Measurements from ENCODE around the gene TPD52L1. TPM values are rescaled to one million over a fixed set of nuclear protein-coding genes. Genes with fewer than 3 reads are reported as not detected.

The TPD52L1 gene
- total and polyA plus RNA-seq, 4 experiments from 2014 or later: 0.33 to 0.62 (median 0.35) TPM; not detected in 1

- Mint-ChIP-seq H3K36me3 (peaks cover 62 to 78% of the 10 kb centered on the region in 2 donors), H3K4me3 (no peak overlapping the region), H3K27ac (peak overlapping the region in 1 of 7 donors; percentile 32), H3K9me3 (peaks cover 0 to 3% (median 1%) of the 10 kb centered on the region in 8 donors), H3K27me3 (no peaks in the 10 kb centered on the region), H3K4me1 (peaks cover 24 to 43% (median 38%) of the 10 kb centered on the region in 4 donors)
- Histone ChIP-seq H3K9me3 (ENCODE audit: control insufficient read depth in 1 of 2, low read length in 2 of 2) (no peaks in the 10 kb centered on the region), H3K4me1 (ENCODE audit: insufficient read depth, low read length) (peaks cover 4% of the 10 kb centered on the region), H3K27me3 (ENCODE audit: insufficient read depth, low read length) (no peaks in the 10 kb centered on the region), H3K36me3 (ENCODE audit: insufficient read depth, low read length) (peaks cover 16% of the 10 kb centered on the region), H3K4me3 (ENCODE audit: low read length in 2 of 2) (no peak overlapping the region), H3K27ac (ENCODE audit: low read depth, low read length) (no peak overlapping the region)
- intact Hi-C loops (cut with micrococcal nuclease): no loop called here
- no peak for DNase-seq
- POLR2A ChIA-PET (ENCODE audit: partially characterized antibody): interaction anchor here (1.2 to 2.3 kb wide), 2 partner anchors 8 to 488 kb away, joined by 4 to 11 read pairs; partner anchors contain the start of gene HDDC2
- CTCF ChIA-PET (ENCODE audit: partially characterized antibody): interaction anchor here (1.7 kb wide), 1 partner anchor 18 kb away, joined by 6 read pairs; no protein-coding TSS in a partner anchor
Observed at GRCh38 chr6:125293587-125293986, 140.0 kb downstream of the TPD52L1 start.

GRCh38 chr6:125294036-125294435 lies 140.5 kb downstream of the TPD52L1 start:
- Histone ChIP-seq H3K4me1 (ENCODE audit: insufficient read depth, low read length) (peaks cover 5% of the 10 kb centered on the region), H3K27me3 (ENCODE audit: insufficient read depth, low read length) (no peaks in the 10 kb centered on the region), H3K36me3 (ENCODE audit: insufficient read depth, low read length) (peaks cover 16% of the 10 kb centered on the region), H3K4me3 (ENCODE audit: low read length in 2 of 2) (no peak overlapping the region), H3K27ac (ENCODE audit: low read depth, low read length) (no peak overlapping the region), H3K9me3 (ENCODE audit: control insufficient read depth in 1 of 2, low read length in 2 of 2) (no peaks in the 10 kb centered on the region)
- no peaks in the 10 kb centered on the region for H3K27me3 Mint-ChIP-seq
- peaks cover 66 to 79% of the 10 kb centered on the region in 2 donors for H3K36me3 Mint-ChIP-seq
- CTCF ChIA-PET (ENCODE audit: partially characterized antibody): no interaction called here
- POLR2A ChIA-PET (ENCODE audit: partially characterized antibody): interaction anchor here (1.2 to 2.3 kb wide), 2 partner anchors 7 to 487 kb away, joined by 4 to 11 read pairs; partner anchors contain the start of gene HDDC2
- peak overlapping the region in 1 of 7 donors; percentile 54 for H3K27ac Mint-ChIP-seq
- intact Hi-C loops (cut with micrococcal nuclease): no loop called here
- DNase-seq: no peak
- peaks cover 0 to 3% (median 1%) of the 10 kb centered on the region in 8 donors for H3K9me3 Mint-ChIP-seq
- H3K4me1 Mint-ChIP-seq: peaks cover 24 to 46% (median 40%) of the 10 kb centered on the region in 4 donors
- no peak overlapping the region for H3K4me3 Mint-ChIP-seq

DNA sequence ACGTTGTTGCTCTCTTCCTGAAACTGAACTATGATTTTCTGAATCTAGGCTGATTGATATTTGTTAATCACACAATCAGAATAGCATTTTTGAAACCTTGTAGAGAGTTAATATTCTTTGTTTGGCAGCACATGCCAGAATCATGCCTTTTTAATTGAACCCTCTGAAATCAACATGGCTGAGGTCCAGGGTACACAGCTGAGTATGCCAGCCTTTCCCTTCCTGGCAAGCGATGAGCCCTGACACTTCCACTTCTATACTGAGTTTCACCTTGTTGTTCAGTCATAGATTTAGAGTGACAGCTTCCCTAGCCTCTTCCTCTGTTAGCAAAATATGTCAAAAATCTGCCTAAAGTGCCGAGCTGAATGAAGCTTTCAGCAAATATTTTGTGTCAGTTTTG lies 141.4 kb downstream of the TPD52L1 start:
- DNase-seq: no peak
- peaks cover 16% of the 10 kb centered on the region for H3K36me3 ChIP-seq (ENCODE audit: insufficient read depth, low read length)
- ChIA-PET CTCF (ENCODE audit: partially characterized antibody) (no interaction called here), POLR2A (ENCODE audit: partially characterized antibody) (no interaction called here)
- peaks cover 14% of the 10 kb centered on the region for H3K4me1 ChIP-seq (ENCODE audit: insufficient read depth, low read length)
- no peak overlapping the region for H3K4me3 ChIP-seq (ENCODE audit: low read length in 2 of 2)
- Mint-ChIP-seq H3K4me3 (no peak overlapping the region), H3K27me3 (no peaks in the 10 kb centered on the region), H3K9me3 (peaks cover 0 to 1% (median 0%) of the 10 kb centered on the region in 8 donors), H3K27ac (peak overlapping the region in 1 of 7 donors; percentile 37), H3K36me3 (peaks cover 65 to 82% of the 10 kb centered on the region in 2 donors), H3K4me1 (peaks cover 32 to 55% (median 47%) of the 10 kb centered on the region in 4 donors)
- no peak overlapping the region for H3K27ac ChIP-seq (ENCODE audit: low read depth, low read length)
- H3K27me3 ChIP-seq (ENCODE audit: insufficient read depth, low read length): no peaks in the 10 kb centered on the region
- no peaks in the 10 kb centered on the region for H3K9me3 ChIP-seq (ENCODE audit: control insufficient read depth in 1 of 2, low read length in 2 of 2)
- intact Hi-C loops (cut with micrococcal nuclease): no loop called here

GRCh38 chr6:125296471-125296870 lies 142.9 kb downstream of the TPD52L1 start:
- no peaks in the 10 kb centered on the region for H3K27me3 Mint-ChIP-seq
- ChIA-PET POLR2A (ENCODE audit: partially characterized antibody) (no interaction called here), CTCF (ENCODE audit: partially characterized antibody) (interaction anchor here (1.1 to 2.6 kb wide), 2 partner anchors 15 to 452 kb away, joined by 3 to 18 read pairs; no protein-coding TSS in a partner anchor)
- peaks cover 42 to 69% (median 58%) of the 10 kb centered on the region in 4 donors for H3K4me1 Mint-ChIP-seq
- Histone ChIP-seq H3K36me3 (ENCODE audit: insufficient read depth, low read length) (peaks cover 8% of the 10 kb centered on the region), H3K27me3 (ENCODE audit: insufficient read depth, low read length) (no peaks in the 10 kb centered on the region), H3K9me3 (ENCODE audit: control insufficient read depth in 1 of 2, low read length in 2 of 2) (no peaks in the 10 kb centered on the region), H3K27ac (ENCODE audit: low read depth, low read length) (no peak overlapping the region), H3K4me1 (ENCODE audit: insufficient read depth, low read length) (peaks cover 25% of the 10 kb centered on the region), H3K4me3 (ENCODE audit: low read length in 2 of 2) (no peak overlapping the region)
- H3K4me3 Mint-ChIP-seq: no peak overlapping the region
- DNase-seq: no peak
- H3K27ac Mint-ChIP-seq: peak overlapping the region in 2 of 7 donors; percentile 8 to 11
- H3K36me3 Mint-ChIP-seq: peaks cover 52 to 74% of the 10 kb centered on the region in 2 donors
- H3K9me3 Mint-ChIP-seq: peaks cover 0 to 1% (median 0%) of the 10 kb centered on the region in 8 donors
- intact Hi-C loops (cut with micrococcal nuclease): no loop called here

GRCh38 chr6:125299257-125299656 lies 145.7 kb downstream of the TPD52L1 start:
- H3K36me3 Mint-ChIP-seq: peaks cover 34 to 55% of the 10 kb centered on the region in 2 donors
- POLR2A ChIA-PET (ENCODE audit: partially characterized antibody): no interaction called here
- CTCF ChIA-PET (ENCODE audit: partially characterized antibody): interaction anchor here (2.6 to 4.3 kb wide), 2 partner anchors 12 to 13 kb away, joined by 18 to 36 read pairs; no protein-coding TSS in a partner anchor
- Histone ChIP-seq H3K4me1 (ENCODE audit: insufficient read depth, low read length) (peaks cover 47% of the 10 kb centered on the region), H3K4me3 (ENCODE audit: low read length in 2 of 2) (no peak overlapping the region), H3K36me3 (ENCODE audit: insufficient read depth, low read length) (peaks cover 4% of the 10 kb centered on the region), H3K9me3 (ENCODE audit: control insufficient read depth in 1 of 2, low read length in 2 of 2) (no peaks in the 10 kb centered on the region), H3K27me3 (ENCODE audit: insufficient read depth, low read length) (no peaks in the 10 kb centered on the region), H3K27ac (ENCODE audit: low read depth, low read length) (peak overlapping the region; percentile 10)
- H3K4me1 Mint-ChIP-seq: peaks cover 54 to 74% (median 68%) of the 10 kb centered on the region in 4 donors
- peak overlapping the region; percentile 17 to 97 (median 84) for H3K4me3 Mint-ChIP-seq
- DNase-seq: peak in 1 of 5 donors; percentile 11
- peak overlapping the region; percentile 34 to 97 (median 78) for H3K27ac Mint-ChIP-seq
- H3K27me3 Mint-ChIP-seq: no peaks in the 10 kb centered on the region
- peaks cover 0 to 3% (median 0%) of the 10 kb centered on the region in 8 donors for H3K9me3 Mint-ChIP-seq
- intact Hi-C loops (cut with micrococcal nuclease): no loop called here

DNA sequence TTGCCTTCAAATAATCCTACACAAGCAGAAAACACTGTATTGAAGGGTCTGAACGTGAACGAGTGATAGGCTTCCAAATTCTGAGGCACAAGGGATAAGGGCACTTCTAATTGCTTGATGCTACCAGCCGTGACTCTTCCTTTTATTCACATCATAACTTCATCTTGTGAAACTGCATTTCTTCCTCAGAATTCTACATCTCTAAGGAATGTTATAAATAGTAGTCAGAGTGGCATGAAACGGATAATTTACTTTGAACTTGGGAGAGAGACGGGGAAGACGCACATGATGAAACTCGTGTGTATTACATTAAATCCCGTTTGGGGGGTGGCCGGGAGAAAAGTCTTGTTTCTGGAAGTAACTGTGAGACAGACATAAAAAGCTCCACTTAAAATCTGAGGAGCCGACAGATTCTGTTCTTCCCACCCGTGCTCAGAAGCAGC lies 147.4 kb downstream of the TPD52L1 start:
- Mint-ChIP-seq H3K9me3 (peaks cover 0 to 3% (median 0%) of the 10 kb centered on the region in 8 donors), H3K4me1 (peaks cover 44 to 65% (median 57%) of the 10 kb centered on the region in 4 donors), H3K4me3 (peak overlapping the region; percentile 82 to 97 (median 92)), H3K36me3 (peaks cover 30 to 39% of the 10 kb centered on the region in 2 donors), H3K27me3 (no peaks in the 10 kb centered on the region), H3K27ac (peak overlapping the region; percentile 78 to 97 (median 92))
- Histone ChIP-seq H3K4me3 (ENCODE audit: low read length in 2 of 2) (peak overlapping the region; percentile 30 to 62), H3K36me3 (ENCODE audit: insufficient read depth, low read length) (peaks cover 4% of the 10 kb centered on the region), H3K27me3 (ENCODE audit: insufficient read depth, low read length) (no peaks in the 10 kb centered on the region), H3K27ac (ENCODE audit: low read depth, low read length) (peak overlapping the region; percentile 62), H3K4me1 (ENCODE audit: insufficient read depth, low read length) (peaks cover 47% of the 10 kb centered on the region), H3K9me3 (ENCODE audit: control insufficient read depth in 1 of 2, low read length in 2 of 2) (no peaks in the 10 kb centered on the region)
- ChIA-PET CTCF (ENCODE audit: partially characterized antibody) (interaction anchor here (0.6 to 4.3 kb wide), 6 partner anchors 11 to 656 kb away, joined by 3 to 36 read pairs (median 8); partner anchors contain the start of gene HINT3), POLR2A (ENCODE audit: partially characterized antibody) (interaction anchor here (0.6 to 5.1 kb wide), 14 partner anchors 8 to 1993 kb away, joined by 3 to 40 read pairs (median 4); partner anchors contain the start of genes HINT3, NCOA7, RNF146 and TRMT11)
- peak in 2 of 5 donors; percentile 16 to 40 for DNase-seq
- intact Hi-C loops (cut with micrococcal nuclease): loop anchor here (5.0 kb wide), 3 partner anchors 481 to 1966 kb away; partner anchors contain the start of genes RNF146 and TRMT11

Data from CD4-positive, alpha-beta memory T cell (primary cell).